Skeletal muscle satellite cell (primary cell): ENCODE results near the gene COL2A1.
A peak's percentile ranks its signal among the peaks of the same experiment; 100 is the strongest.

Experiments
- H3K27me3 ChIP-seq: 2 replicates; pipeline ENCODE4 v1.7.0; 2013; ENCODE audit warnings: low read length; ENCODE audit not compliant: control insufficient read depth, insufficient read depth
- H3K36me3 ChIP-seq: 2 replicates; pipeline ENCODE4 v1.7.0; 2013; ENCODE audit warnings: mild to moderate bottlenecking, control low read depth, low read length; ENCODE audit not compliant: insufficient read depth
- H3K4me1 ChIP-seq: 2 replicates; pipeline ENCODE4 v1.7.0; 2013; ENCODE audit warnings: low read length; ENCODE audit not compliant: control insufficient read depth, insufficient read depth
- H3K4me2 ChIP-seq: 2 replicates; pipeline ENCODE4 v1.7.0; 2013; ENCODE audit warnings: mild to moderate bottlenecking, low read length
- H3K4me3 ChIP-seq: 2 replicates; pipeline ENCODE4 v1.7.0; 2013; ENCODE audit warnings: low read length
- H3K9ac ChIP-seq: 2 replicates; pipeline ENCODE4 v1.7.0; 2013; ENCODE audit warnings: mild to moderate bottlenecking, low read depth, low read length, moderate library complexity
- H3K9me3 ChIP-seq: replicated peaks from 2 replicates; pipeline ENCODE4 v1.7.0; 2013; ENCODE audit warnings: mild to moderate bottlenecking, control low read depth, low read length

The COL2A1 gene

DNA sequence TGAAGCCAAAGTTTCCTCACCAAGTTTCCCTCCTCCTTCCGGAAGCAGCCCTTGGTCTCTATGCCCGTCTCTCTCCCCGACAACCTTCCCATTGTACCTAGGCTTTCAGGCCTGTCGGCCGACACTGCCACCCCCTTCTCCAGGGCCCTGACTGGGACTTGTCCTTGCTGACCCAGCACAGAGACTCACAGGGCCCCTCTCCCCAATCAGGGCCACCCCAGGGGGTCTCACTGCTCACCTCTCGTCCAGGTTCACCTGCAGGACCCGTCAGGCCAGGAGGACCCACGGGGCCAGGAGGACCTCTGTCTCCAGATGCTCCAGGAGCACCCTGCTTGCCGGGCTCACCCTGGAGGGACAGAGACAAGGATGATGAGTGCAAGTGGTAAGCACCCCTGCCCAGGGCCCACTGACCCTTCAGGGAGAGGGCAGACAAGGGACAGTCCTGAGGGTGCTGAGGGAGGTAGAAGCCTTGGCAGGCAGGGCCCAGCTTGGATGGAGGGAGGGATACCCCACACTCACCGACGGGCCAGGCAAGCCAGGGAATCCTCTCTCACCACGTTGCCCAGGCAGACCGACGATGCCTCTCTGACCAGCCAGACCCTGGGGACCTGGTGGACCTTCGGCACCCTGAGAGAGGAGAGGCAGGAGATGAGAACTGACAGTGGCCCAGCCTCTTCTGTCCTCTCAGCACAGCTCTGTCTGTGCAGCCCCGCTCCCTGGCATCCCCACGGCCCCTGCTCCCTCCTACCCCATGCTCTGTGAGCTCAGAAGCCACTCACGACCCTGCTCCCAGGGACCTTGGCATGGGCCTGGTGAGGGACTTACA lies 26.3 kb downstream of the COL2A1 start:
- Histone ChIP-seq H3K4me2 (no peak overlapping the region), H3K36me3 (no peaks in the 10 kb centered on the region), H3K9me3 (no peaks in the 10 kb centered on the region), H3K27me3 (peaks cover 29% of the 10 kb centered on the region), H3K4me3 (no peak overlapping the region), H3K4me1 (no peaks in the 10 kb centered on the region), H3K9ac (no peak overlapping the region)

- H3K9me3 ChIP-seq = no peaks in the 10 kb centered on the region
- no peaks in the 10 kb centered on the region for H3K36me3 ChIP-seq
- no peak overlapping the region for H3K4me3 ChIP-seq
- H3K9ac ChIP-seq = no peak overlapping the region
- H3K4me2 ChIP-seq = no peak overlapping the region
- H3K4me1 ChIP-seq = no peaks in the 10 kb centered on the region
- peaks cover 24% of the 10 kb centered on the region for H3K27me3 ChIP-seq
These were observed 27.1 kb downstream of the COL2A1 start for GRCh38 chr12:47977046-47977771.

- H3K4me3 ChIP-seq = no peak overlapping the region
- H3K9me3 ChIP-seq = no peaks in the 10 kb centered on the region
- no peaks in the 10 kb centered on the region for H3K36me3 ChIP-seq
- peaks cover 13% of the 10 kb centered on the region for H3K27me3 ChIP-seq
- H3K4me1 ChIP-seq = no peaks in the 10 kb centered on the region
- no peak overlapping the region for H3K4me2 ChIP-seq
- no peak overlapping the region for H3K9ac ChIP-seq
These were observed 28.5 kb downstream of the COL2A1 start for GRCh38 chr12:47975816-47976215.

DNA sequence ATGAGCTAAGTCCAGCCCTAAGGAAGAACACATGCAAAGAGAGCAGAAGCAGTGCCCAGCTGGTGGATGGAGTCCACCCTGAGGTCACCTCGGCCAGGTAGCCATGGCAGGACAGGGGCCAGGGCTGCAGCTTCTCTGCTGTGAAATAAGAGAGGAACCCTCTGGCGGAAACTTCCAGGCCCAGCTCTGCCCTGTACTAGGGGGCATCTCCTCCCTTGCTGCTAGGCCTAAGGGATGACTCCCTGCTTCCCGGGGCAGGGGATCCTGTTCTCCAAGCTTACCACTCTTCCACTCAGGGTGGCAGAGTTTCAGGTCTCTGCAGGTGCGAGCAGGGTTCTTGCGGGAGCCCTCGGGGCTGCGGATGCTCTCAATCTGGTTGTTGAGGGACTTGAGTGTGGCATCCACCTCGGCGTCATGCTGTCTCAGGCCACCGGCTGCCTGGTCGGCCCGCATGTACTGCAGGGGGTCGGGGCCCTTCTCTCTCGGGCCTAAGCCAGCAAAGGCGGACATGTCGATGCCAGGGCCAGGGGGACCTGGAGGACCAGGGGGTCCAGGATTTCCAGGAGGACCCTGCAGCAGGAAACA lies 29.1 kb downstream of the COL2A1 start:
- peaks cover 13% of the 10 kb centered on the region for H3K27me3 ChIP-seq
- no peaks in the 10 kb centered on the region for H3K4me1 ChIP-seq
- H3K36me3 ChIP-seq = no peaks in the 10 kb centered on the region
- H3K4me2 ChIP-seq = no peak overlapping the region
- no peak overlapping the region for H3K4me3 ChIP-seq
- H3K9ac ChIP-seq = no peak overlapping the region
- H3K9me3 ChIP-seq = no peaks in the 10 kb centered on the region

DNA sequence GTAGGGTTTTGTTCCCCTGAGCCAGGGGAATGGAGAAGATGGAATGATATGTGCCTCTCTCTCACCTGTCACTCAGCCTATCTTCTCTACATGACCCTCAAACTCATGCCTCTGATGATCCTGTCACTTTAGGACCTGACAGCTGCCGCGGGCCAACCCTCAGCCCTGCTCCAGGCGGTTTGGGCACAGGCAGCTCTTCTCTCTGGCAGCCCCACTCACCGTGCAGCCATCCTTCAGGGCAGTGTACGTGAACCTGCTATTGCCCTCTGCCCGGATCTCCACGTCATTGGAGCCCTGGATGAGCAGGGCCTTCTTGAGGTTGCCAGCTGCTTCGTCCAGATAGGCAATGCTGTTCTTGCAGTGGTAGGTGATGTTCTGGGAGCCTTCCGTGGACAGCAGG lies 30.4 kb downstream of the COL2A1 start:
- Histone ChIP-seq H3K4me2 (no peak overlapping the region), H3K4me1 (no peaks in the 10 kb centered on the region), H3K9ac (no peak overlapping the region), H3K9me3 (no peaks in the 10 kb centered on the region), H3K27me3 (peaks cover 10% of the 10 kb centered on the region), H3K4me3 (no peak overlapping the region), H3K36me3 (no peaks in the 10 kb centered on the region)

GRCh38 chr12:47972895-47973294 lies 31.4 kb downstream of the COL2A1 start:
- H3K9ac ChIP-seq = no peak overlapping the region
- no peaks in the 10 kb centered on the region for H3K9me3 ChIP-seq
- H3K36me3 ChIP-seq = no peaks in the 10 kb centered on the region
- H3K4me3 ChIP-seq = no peak overlapping the region
- H3K4me2 ChIP-seq = no peak overlapping the region
- H3K4me1 ChIP-seq = no peaks in the 10 kb centered on the region
- H3K27me3 ChIP-seq = peaks cover 2% of the 10 kb centered on the region

GRCh38 chr12:47970843-47971242 lies 33.4 kb downstream of the COL2A1 start:
- Histone ChIP-seq H3K4me3 (no peak overlapping the region), H3K36me3 (no peaks in the 10 kb centered on the region), H3K4me2 (no peak overlapping the region), H3K9ac (no peak overlapping the region), H3K27me3 (peaks cover 2% of the 10 kb centered on the region), H3K4me1 (no peaks in the 10 kb centered on the region), H3K9me3 (no peaks in the 10 kb centered on the region)

DNA sequence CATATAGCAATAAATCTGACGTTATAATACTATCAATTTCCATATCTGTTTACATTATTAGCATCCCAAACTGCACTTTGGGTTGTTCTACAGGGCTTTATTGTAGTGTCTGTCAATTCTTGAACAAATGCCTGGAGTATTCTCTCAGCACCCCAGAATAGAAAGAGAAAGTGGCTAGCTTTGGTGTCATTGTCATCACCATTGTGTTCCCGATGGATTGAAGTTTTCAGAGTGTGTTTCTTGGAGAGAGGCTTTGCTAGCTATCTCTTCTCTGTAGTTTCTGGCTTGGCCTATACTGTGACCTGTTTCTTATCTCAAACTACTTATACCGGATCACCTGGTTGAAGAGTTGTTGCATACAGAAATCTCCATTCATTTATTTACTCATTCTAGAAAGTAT lies 34.4 kb downstream of the COL2A1 start:
- H3K36me3 ChIP-seq = no peaks in the 10 kb centered on the region
- no peak overlapping the region for H3K4me2 ChIP-seq
- H3K4me3 ChIP-seq = no peak overlapping the region
- no peaks in the 10 kb centered on the region for H3K27me3 ChIP-seq
- H3K9ac ChIP-seq = no peak overlapping the region
- H3K4me1 ChIP-seq = no peaks in the 10 kb centered on the region
- no peaks in the 10 kb centered on the region for H3K9me3 ChIP-seq

DNA sequence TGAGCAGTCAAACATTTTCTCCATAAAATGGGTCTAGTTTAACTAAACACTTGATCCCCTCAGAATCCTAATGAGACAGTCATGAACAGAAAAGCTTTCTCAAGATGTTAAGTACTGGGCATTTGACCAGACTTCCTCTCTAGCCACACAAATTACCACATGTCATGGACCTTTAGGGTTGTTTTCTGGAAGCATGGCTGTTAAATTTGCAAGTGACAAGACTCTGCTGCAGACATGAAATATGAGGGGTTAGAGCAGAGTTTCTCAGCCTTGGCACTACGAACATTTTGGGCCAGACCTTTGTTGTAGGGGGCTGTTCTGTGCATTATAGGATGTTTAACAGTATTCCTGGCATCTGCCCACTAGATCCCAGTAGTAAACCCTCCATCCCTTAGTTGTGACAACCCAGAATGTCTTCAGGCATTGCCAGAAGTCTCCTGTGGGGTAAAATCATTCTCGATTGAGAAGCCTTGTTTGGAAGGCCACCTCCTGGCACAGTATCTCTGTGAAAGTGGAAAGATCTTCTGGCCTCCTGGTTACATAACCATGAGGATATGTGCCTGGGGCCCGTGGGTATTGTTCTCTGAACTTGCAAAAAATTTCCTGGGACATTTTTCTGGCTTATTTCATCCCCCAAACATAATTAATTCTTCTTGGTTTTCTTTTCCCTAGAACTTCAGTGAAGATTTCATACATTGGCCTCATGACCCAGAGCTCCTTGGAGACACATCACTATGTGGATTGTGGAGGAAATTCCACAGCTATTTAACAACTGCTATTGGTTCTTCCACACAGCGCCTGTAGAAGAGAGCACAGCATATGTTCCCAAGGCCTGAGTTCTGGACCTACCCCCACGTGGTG lies 36.6 kb downstream of the COL2A1 start:
- H3K4me1 ChIP-seq = peaks cover 7% of the 10 kb centered on the region
- H3K36me3 ChIP-seq = no peaks in the 10 kb centered on the region
- H3K4me3 ChIP-seq = no peak overlapping the region
- no peaks in the 10 kb centered on the region for H3K9me3 ChIP-seq
- no peak overlapping the region for H3K4me2 ChIP-seq
- no peaks in the 10 kb centered on the region for H3K27me3 ChIP-seq
- H3K9ac ChIP-seq = no peak overlapping the region

- Histone ChIP-seq H3K9me3 (no peaks in the 10 kb centered on the region), H3K4me2 (no peak overlapping the region), H3K4me1 (peaks cover 7% of the 10 kb centered on the region), H3K4me3 (no peak overlapping the region), H3K36me3 (no peaks in the 10 kb centered on the region), H3K27me3 (peaks cover 11% of the 10 kb centered on the region), H3K9ac (no peak overlapping the region)
These were observed 38.7 kb downstream of the COL2A1 start for GRCh38 chr12:47965581-47965980.

DNA sequence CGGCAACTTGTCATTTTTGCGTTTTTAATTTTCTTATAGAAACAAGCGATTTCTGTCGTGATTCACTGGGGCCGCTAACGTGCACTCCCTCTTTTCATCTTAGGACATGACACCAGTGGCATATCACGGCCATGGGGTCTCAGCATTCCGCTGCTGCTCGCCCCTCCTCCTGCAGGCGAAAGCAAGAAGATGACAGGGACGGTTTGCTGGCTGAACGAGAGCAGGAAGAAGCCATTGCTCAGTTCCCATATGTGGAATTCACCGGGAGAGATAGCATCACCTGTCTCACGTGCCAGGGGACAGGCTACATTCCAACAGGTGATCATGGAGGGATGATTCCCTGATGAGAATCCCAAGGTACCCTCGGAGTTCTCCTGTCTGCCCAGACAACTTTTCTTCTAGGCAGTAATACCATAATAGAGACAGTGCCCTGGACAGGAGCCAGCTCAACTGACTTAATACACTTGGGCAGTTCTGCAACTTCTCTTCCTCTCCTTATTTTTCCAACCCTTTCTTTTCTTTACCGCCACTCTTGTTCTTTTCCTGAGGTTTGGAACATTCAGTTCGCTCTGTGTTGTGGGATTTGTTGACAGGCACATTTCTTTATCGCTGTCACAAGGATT lies 40.1 kb downstream of the COL2A1 start:
- Histone ChIP-seq H3K9me3 (no peaks in the 10 kb centered on the region), H3K27me3 (peaks cover 20% of the 10 kb centered on the region), H3K36me3 (no peaks in the 10 kb centered on the region), H3K4me2 (peak overlapping the region; percentile 95), H3K4me3 (peak overlapping the region; percentile 94), H3K4me1 (peaks cover 7% of the 10 kb centered on the region), H3K9ac (peak overlapping the region; percentile 77)
